Gastrocnemius medialis (tissue), 4 donors: ENCODE measurements around the gene PTGS2. TPM values are rescaled to one million over a fixed set of nuclear protein-coding genes. Genes with fewer than 3 reads are reported as not detected.

Experiments used
- ATAC-seq, 2 donors: fragments of 150-250 bp; one replicate each; pipeline ENCODE4 v1.9.1; 2016
- DNase-seq, 2 donors: peaks; one replicate each; pipeline ENCODE4 v3.0.0-alpha.2; 2019
- H3K27ac ChIP-seq, 4 donors: fragments of 200-600 bp; sonication (generic); 1 replicate in 1 of 4; 2 replicates in 3 of 4; pipeline ENCODE4 v1.5.1; 2016 to 2018; ENCODE audit warnings: mild to moderate bottlenecking in 2 of 4, moderate library complexity in 1 of 4
- H3K27me3 ChIP-seq, 3 donors: fragments of 200-600 bp; sonication (generic) in 2 of 3; 1 replicate in 1 of 3; 2 replicates in 2 of 3; pipeline versions ENCODE4 v1.5.1 to v1.6.0; 2016 to 2019; ENCODE audit warnings: mild to moderate bottlenecking in 1 of 3, moderate library complexity in 1 of 3
- H3K36me3 ChIP-seq, 2 donors: fragments of 200-600 bp; sonication (generic) in 1 of 2; one replicate each; pipeline ENCODE4 v1.5.1; 2017 to 2018
- H3K4me1 ChIP-seq, 2 donors: fragments of 200-600 bp; sonication (generic) in 1 of 2; one replicate each; pipeline ENCODE4 v1.5.1; 2016 to 2017; ENCODE audit warnings: mild to moderate bottlenecking in 2 of 2
- H3K4me3 ChIP-seq, 4 donors: fragments of 200-600 bp; sonication (generic) in 3 of 4; 1 replicate in 1 of 4; 2 replicates in 3 of 4; pipeline ENCODE4 v1.5.1; 2016 to 2019; ENCODE audit warnings: mild to moderate bottlenecking in 2 of 4
- H3K9me3 ChIP-seq, 3 donors: fragments of 200-600 bp; sonication (generic) in 2 of 3; 1 replicate in 1 of 3; 2 replicates in 2 of 3; pipeline ENCODE4 v1.5.1; 2016 to 2019
- POLR2A ChIP-seq, 2 donors: fragments of 450-650 bp; IDR thresholded peaks; one replicate each; pipeline ENCODE4 v1.6.1; 2017; ENCODE audit warnings: antibody characterized with exemption in 2 of 2, mild to moderate bottlenecking in 2 of 2, moderate library complexity in 2 of 2
- in situ Hi-C, 4 donors: fragments of 200-750 bp; cut with MboI; loops; one replicate each; pipeline versions ENCODE4 v1.15.0 to v1.8.0; 2017; ENCODE audit warnings: low sequenced_read_pairs in 4 of 4
- intact Hi-C: fragments of 100-400 bp; cut with DNase I; formaldehyde crosslinking; loops from one replicate; pipeline ENCODE4 v1.15.1; 2023; ENCODE audit warnings: low total_unique reads
- total RNA-seq, 4 donors: library from RNA; depleted of rRNA; stranded (reverse); fragments of >200 nt; gene quantifications; one replicate each; pipeline versions ENCODE4 v1.1.0 to v1.2.3, GENCODE V29; 2016
- TF ChIP-seq, protein P1 (sequence below), 5 experiments: fragments of 450-650 bp in 3 of 5; fragments of 200-600 bp in 2 of 5; sonication (generic) in 2 of 5; IDR thresholded peaks in 4 of 5; conservative IDR thresholded peaks in 1 of 5; 1 replicate in 4 of 5; 2 replicates in 1 of 5; pipeline ENCODE4 v1.5.1; 2016 to 2019; ENCODE audit warnings: antibody characterized with exemption in 5 of 5, mild to moderate bottlenecking in 3 of 5, moderate library complexity in 3 of 5

The PTGS2 gene
- total RNA-seq, 4 donors from 2014 or later = 0.23 to 0.58 (median 0.25) TPM; not detected in 1

- Histone ChIP-seq H3K36me3 (no peaks in the 10 kb centered on the region), H3K9me3 (no peaks in the 10 kb centered on the region), H3K4me1 (no peaks in the 10 kb centered on the region), H3K27me3 (no peaks in the 10 kb centered on the region), H3K27ac (no peak overlapping the region), H3K4me3 (no peak overlapping the region)
- in situ Hi-C loops (loop anchor here in 1 of 4 donors (25.0 kb wide), 1 partner anchor 277 kb away; no protein-coding TSS in a partner anchor), intact Hi-C loops (no loop called here)
- TF ChIP-seq, protein P1, sequence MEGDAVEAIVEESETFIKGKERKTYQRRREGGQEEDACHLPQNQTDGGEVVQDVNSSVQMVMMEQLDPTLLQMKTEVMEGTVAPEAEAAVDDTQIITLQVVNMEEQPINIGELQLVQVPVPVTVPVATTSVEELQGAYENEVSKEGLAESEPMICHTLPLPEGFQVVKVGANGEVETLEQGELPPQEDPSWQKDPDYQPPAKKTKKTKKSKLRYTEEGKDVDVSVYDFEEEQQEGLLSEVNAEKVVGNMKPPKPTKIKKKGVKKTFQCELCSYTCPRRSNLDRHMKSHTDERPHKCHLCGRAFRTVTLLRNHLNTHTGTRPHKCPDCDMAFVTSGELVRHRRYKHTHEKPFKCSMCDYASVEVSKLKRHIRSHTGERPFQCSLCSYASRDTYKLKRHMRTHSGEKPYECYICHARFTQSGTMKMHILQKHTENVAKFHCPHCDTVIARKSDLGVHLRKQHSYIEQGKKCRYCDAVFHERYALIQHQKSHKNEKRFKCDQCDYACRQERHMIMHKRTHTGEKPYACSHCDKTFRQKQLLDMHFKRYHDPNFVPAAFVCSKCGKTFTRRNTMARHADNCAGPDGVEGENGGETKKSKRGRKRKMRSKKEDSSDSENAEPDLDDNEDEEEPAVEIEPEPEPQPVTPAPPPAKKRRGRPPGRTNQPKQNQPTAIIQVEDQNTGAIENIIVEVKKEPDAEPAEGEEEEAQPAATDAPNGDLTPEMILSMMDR (IDR thresholded peaks at IDR 0.05 in 4 of 5, conservative IDR thresholded peaks at IDR 0.05 in 1 of 5) = no peak
- TF ChIP-seq POLR2A (IDR thresholded peaks at IDR 0.05) = no peak
- ATAC-seq = no peak
- no peak for DNase-seq
Measured at GRCh38 chr1:186710696-186711095, 30.5 kb upstream of the PTGS2 start.

- no peak for TF ChIP-seq POLR2A (IDR thresholded peaks at IDR 0.05)
- TF ChIP-seq, protein P1 (IDR thresholded peaks at IDR 0.05 in 4 of 5, conservative IDR thresholded peaks at IDR 0.05 in 1 of 5) = no peak
- H3K4me3 ChIP-seq = no peak overlapping the region
Measured at GRCh38 chr1:186708694-186709097, 28.5 kb upstream of the PTGS2 start.

GRCh38 chr1:186703209-186703766 is 23.1 kb upstream of the PTGS2 start:
- intact Hi-C loops = no loop called here
- Histone ChIP-seq H3K4me1 (no peaks in the 10 kb centered on the region), H3K27ac (no peak overlapping the region), H3K27me3 (no peaks in the 10 kb centered on the region), H3K36me3 (no peaks in the 10 kb centered on the region), H3K9me3 (no peaks in the 10 kb centered on the region), H3K4me3 (no peak overlapping the region)
- in situ Hi-C loops = loop anchor here in 1 of 4 donors (25.0 kb wide), 1 partner anchor 284 kb away; no protein-coding TSS in a partner anchor
- no peak for DNase-seq
- ATAC-seq = no peak
- TF ChIP-seq, protein P1 (IDR thresholded peaks at IDR 0.05 in 4 of 5, conservative IDR thresholded peaks at IDR 0.05 in 1 of 5) = no peak
- no peak for TF ChIP-seq POLR2A (IDR thresholded peaks at IDR 0.05)

More at GRCh38 chr1:186708694-186709097, 28.5 kb upstream of the PTGS2 start:
- Histone ChIP-seq H3K27ac (no peak overlapping the region), H3K27me3 (no peaks in the 10 kb centered on the region), H3K36me3 (no peaks in the 10 kb centered on the region), H3K4me1 (no peaks in the 10 kb centered on the region), H3K9me3 (no peaks in the 10 kb centered on the region)
- no peak for ATAC-seq
- in situ Hi-C loops = loop anchor here in 1 of 4 donors (25.0 kb wide), 1 partner anchor 279 kb away; no protein-coding TSS in a partner anchor
- intact Hi-C loops = no loop called here
- no peak for DNase-seq

DNA sequence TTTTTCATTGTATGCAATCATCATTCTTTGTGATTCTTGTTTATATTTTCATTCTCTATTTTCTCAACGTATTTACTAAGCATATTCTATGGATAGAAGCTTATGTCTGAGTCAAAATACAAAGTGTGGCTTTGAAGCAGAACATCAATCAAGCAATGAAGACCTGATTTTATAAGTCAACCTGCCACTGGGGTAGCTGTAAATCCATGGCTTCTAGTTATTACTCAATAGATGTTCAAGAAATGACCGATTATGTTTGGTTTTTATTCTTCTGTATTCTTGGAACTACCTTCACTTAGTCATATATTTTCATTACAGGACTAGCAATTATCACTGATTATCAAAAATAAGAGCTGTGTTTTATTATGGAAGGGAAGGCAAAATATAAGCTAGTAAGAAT is 20.5 kb upstream of the PTGS2 start:
- no peak overlapping the region for H3K4me3 ChIP-seq
- no peaks in the 10 kb centered on the region for H3K4me1 ChIP-seq
- intact Hi-C loops (no loop called here), in situ Hi-C loops (loop anchor here in 1 of 4 donors (25.0 kb wide), 1 partner anchor 287 kb away; no protein-coding TSS in a partner anchor)
- TF ChIP-seq, protein P1 (IDR thresholded peaks at IDR 0.05 in 4 of 5, conservative IDR thresholded peaks at IDR 0.05 in 1 of 5) = no peak
- no peak for TF ChIP-seq POLR2A (IDR thresholded peaks at IDR 0.05)
- H3K9me3 ChIP-seq = no peaks in the 10 kb centered on the region
- no peaks in the 10 kb centered on the region for H3K36me3 ChIP-seq
- H3K27me3 ChIP-seq = no peaks in the 10 kb centered on the region
- H3K27ac ChIP-seq = no peak overlapping the region
- ATAC-seq (no peak), DNase-seq (no peak)
